ENCODE data around the gene FGF19.

DNA sequence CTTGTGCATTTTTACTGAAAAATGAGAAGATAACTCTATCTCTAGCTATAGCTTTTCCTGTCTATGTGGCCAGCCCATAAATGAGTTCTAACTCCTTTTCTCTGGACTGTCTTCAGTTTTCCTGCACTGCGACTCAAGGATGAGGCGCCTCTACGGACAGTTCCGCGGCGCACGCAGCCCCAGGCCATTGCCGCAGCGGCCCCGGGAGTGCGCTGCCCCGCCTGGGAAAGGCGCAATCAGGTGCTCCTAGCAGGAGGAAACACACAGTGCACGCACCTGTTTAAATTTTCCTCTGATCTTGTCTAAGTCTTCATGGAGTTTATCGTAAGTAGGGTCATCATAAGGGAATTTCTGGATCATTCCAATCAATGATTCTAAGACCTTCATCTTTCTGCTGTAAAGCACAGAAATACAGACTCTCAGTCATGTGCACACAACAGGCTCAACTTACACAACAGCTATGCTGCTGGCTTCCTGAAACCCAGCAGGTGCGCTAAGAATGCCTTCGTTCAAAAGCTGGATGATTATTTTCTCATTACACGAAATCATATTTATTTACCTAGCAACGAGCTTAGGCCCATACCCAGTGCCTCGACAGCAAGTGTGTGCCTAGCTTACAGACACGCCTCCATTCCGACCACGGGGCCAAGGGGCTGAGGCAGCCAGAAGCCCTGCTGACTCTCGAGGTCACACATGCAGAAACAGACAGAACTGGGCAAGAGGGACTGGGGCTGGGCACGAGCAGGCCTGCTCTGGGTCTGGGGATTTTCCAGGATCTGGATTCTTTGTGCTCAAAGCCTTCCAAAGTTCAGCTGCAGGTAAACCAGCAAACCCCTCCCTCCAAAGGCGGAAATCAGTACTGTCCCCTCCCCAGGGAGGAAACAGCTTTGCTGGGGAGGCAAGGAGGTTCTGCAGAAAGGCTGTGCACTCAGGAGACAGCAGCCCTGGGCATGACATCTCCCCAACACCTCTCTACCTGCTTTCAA, 35.9 kb downstream of the FGF19 start:
- TF ChIP-seq, protein P1, sequence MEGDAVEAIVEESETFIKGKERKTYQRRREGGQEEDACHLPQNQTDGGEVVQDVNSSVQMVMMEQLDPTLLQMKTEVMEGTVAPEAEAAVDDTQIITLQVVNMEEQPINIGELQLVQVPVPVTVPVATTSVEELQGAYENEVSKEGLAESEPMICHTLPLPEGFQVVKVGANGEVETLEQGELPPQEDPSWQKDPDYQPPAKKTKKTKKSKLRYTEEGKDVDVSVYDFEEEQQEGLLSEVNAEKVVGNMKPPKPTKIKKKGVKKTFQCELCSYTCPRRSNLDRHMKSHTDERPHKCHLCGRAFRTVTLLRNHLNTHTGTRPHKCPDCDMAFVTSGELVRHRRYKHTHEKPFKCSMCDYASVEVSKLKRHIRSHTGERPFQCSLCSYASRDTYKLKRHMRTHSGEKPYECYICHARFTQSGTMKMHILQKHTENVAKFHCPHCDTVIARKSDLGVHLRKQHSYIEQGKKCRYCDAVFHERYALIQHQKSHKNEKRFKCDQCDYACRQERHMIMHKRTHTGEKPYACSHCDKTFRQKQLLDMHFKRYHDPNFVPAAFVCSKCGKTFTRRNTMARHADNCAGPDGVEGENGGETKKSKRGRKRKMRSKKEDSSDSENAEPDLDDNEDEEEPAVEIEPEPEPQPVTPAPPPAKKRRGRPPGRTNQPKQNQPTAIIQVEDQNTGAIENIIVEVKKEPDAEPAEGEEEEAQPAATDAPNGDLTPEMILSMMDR (IDR thresholded peaks at IDR 0.05): no peak
- no peak for TF ChIP-seq EZH2 (IDR thresholded peaks at IDR 0.05; ENCODE audit: borderline replicate concordance, insufficient read depth, low read depth, low read length, poor library complexity, severe bottlenecking)
